DMS 273 (cell line): ENCODE measurements around the gene AFAP1L1.

Experiments
- DNase-seq: peaks from one replicate; lab custom pipeline; 2025; ENCODE audit not compliant: unreplicated experiment; lab: John Stamatoyannopoulos, UW

AFAP1L1 gene

DNA sequence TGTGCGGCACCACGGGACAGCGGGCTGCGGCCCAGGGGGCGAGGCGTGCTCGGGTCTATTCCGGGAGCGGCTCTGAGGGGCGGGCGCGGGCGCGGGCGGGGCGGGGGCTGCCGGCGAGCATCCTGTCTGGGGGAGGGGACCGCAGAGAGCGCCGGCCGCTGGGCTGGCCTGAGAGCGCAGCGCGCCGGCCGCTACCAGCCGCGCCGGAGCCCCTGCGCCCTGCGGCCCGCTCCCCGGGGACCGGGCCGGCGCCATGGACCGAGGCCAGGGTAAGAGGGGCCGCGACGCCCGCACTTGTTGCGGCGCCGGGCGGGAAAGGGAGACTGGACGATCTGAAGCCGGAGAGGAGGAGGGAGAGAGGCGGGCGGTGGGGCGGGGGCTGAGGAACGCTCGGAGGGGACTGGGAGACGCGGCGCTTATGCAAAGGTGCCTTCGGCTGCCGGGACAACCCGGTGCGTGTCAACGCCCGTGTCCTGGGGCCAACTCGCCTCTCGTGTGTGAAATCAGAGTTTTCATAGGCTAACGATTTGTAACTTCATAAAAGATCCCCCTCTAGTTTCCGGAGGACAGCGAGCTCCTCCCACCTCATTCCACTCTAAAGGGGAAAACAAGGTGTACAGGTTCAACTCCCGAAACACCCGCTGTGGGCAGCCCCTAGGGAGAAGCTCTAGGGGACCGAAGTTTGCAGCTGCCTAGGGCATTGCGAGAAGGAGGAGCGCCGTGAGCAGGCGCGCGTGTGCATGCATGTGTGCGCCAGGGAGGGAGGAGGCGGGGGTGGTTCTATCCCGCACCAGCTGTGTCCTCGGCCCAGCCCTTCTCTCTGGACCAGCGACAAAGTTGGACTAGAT is at the start of gene AFAP1L1:
TSS of gene AFAP1L1 (plus strand) at position 144 of the 848 bp plus-strand sequence. CDS start at position 254, 110 bp downstream.
- peak; percentile 85 for DNase-seq

- no peak for DNase-seq
These were observed 48.4 kb upstream of the AFAP1L1 start for GRCh38 chr5:149223081-149223848.

DNA sequence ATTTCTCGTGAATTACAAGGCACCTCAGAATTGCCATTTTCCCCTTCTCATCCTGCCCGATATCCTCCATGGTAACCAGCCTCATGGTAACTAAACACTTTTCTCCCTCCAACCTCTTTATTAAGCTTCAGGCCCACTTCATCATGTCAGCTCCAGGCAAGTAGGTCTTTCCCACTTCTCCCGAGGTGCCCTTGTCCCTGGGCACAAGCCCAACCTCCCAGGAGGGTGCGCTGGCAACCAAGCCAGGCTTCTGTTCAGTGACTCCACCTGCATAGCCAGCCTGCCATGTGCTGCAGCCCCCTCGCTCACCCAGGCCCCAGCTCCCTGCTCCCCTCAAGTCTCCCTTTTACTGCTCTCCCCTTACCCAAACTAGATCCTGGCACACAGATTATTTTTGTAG is 47.4 kb upstream of the AFAP1L1 start:
- DNase-seq = no peak

DNA sequence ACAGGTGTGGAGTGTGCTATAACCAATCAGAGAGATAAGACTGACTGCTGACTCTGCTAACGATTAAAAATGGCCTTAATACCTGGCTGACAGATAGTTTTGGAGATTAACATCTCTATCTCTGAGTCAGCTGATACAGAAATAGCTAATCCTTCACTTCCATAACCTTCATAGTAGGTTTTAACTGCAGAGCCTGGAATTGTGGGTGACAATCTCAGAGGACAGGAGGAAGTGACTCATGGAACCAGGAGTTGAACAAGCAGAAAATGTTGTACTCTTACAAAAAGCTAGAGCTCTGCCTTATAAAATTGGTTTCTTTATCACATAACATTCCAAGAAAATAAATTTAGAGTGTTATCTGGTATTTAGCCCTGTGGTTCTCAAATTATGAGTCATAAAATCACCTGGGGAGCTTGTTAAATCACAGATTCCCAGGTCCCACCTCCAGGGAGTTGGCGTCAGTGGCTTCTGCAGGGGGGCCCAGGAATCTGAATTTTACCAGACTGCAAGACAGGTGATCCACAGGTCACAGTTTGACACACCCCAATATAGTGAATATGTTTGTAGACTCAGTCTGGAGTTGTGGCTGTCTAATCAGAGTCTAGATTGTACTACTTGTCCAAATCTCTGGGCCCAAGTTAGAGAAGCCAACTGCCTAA is 44.4 kb upstream of the AFAP1L1 start:
- no peak for DNase-seq

DNA sequence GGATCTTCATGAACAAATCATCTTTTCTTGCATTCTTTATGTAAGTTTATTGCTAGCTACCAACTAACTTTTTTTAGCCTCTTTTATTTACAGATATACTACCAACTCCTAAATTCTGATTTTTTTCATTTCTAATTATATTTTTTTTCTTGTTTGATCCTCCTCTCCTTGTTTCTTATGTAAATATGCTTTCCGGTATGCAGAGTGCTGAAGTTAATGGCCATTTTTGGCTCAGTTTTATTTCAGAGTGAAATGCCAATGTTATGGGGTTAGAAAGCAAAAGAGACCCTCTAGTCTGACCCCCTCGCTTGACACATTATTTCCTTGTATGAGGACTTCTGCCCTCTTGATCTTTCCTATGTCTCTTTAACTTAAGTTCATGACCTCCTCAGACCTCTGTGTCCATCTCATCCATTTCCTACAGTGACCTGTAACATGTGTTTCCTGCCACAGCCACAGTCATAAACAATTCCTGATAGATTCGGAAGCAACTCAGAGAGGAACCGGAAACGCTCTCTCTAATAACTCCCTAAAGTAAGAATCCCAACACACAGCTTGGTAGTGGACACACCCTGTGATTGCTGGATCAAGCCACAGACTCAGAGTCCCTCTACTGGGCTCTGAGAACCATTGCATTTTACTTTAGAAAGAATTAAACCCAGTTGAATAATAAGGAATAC is 42.9 kb upstream of the AFAP1L1 start:
- peak; percentile 84 for DNase-seq

- no peak for DNase-seq
These were observed 42.2 kb upstream of the AFAP1L1 start for GRCh38 chr5:149229298-149229937.

DNA sequence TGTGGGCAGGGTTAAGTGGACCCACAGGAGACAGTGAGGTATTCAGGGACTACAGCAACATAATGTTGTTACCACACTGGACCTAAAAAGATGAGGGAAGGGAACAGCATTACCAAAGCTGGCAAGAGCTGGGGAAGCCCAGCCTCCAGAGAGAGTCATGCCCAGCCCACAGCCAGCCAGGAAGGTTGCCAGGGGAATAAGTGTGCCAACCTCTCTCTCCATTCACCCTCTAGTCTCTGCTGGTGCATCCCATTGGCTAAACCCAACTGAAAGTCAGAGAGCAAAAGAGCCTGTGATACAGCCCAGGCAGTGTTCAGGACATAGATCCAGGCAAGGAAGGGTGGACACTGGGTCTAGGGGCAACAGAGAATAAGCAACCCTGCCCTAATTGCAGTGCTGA is 35.8 kb upstream of the AFAP1L1 start:
- DNase-seq = no peak

DNA sequence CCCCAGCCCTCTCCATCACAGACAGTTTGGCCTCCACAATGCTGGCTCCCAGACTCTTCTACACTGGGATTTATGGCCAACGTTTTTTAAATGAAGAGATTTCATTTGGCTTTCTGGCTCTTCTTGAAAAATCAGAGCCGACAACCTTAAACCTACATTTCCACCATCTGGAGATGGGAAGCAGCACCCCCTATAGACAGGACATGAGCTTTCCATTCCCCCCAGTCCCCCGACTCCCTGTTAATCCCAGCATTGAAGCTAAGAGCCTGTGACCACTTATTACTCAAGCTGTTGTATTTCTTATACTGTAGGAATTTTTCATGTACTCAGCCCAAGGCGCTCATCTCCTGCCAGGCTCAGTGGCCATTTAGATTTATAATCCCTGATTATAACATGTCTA is 34.0 kb upstream of the AFAP1L1 start:
- DNase-seq = peak; percentile 24

DNA sequence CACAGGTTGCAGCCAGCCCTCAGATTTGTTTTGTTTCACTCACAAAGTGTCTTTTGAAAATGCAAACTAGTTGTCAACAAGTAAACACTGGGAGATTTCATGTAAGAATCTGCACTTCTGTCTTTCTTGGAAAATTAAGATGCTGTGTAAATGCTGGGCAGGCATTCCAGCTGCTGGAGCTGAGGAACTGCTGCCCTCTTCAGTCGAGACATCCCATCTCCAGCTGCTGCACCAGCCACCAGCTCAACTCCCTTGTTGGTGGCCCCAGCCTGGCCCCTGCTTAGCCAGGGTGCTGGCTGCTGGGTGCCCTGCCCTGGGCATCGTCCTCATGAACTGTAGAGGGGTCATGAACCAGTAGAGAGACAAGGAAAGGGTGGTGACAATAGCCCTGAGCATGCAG is 33.1 kb upstream of the AFAP1L1 start:
- DNase-seq = peak; percentile 13

DNA sequence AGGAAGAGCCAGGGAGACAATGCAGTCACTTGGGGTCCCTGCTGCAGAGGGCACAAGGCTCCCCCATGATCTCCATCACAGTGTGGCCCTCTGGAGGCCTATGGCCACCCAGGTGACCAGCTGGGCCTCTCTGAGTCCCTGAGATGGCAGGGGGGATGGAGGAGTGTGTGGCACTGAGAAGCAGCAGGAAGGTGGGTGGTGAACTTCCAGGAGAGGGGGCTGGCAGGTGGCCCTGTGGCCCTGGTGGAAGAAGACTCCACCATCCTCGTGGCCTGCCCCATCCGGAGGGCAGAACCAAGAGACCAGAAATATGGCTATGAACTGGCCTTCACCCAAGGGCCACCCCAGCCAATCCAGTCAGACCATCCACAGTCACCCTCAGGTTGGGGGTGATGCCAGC is 31.7 kb upstream of the AFAP1L1 start:
- no peak for DNase-seq

DNA sequence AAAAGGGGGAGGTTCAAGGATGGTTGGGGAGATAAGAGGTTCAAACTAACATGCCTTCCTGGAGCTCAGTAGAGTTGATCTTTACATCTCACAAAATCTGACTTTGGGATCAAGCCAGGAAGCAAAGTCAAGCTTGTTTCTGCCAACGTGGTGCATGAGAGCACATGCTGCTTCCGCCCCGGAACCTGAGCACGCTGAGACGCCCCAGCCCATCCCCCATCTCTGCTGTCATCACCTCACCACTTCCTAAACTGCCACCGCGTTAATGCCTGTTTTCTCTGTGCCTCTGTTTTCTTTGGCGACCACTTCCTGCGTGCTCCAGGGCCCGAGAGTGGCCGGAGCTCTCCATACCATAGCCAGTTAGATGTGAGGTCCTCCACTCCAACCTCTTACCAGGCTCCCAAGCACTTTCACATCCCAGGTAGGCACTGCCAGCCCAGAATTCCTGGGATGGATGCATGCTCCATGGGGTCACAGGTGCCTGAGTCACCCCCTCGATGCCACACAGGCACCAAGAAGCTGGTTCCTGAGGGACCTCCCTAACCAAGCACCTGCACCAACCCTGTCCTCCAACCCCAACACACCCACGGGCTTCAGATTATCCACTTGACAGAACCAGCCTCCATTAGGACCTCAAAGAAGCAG is 31.2 kb upstream of the AFAP1L1 start:
- DNase-seq = no peak

- no peak for DNase-seq
These were observed 29.3 kb upstream of the AFAP1L1 start for GRCh38 chr5:149242339-149242738.

GRCh38 chr5:149246906-149247305 is 24.8 kb upstream of the AFAP1L1 start:
- DNase-seq = no peak

- no peak for DNase-seq
These were observed 23.9 kb upstream of the AFAP1L1 start for GRCh38 chr5:149247726-149248125.

DNA sequence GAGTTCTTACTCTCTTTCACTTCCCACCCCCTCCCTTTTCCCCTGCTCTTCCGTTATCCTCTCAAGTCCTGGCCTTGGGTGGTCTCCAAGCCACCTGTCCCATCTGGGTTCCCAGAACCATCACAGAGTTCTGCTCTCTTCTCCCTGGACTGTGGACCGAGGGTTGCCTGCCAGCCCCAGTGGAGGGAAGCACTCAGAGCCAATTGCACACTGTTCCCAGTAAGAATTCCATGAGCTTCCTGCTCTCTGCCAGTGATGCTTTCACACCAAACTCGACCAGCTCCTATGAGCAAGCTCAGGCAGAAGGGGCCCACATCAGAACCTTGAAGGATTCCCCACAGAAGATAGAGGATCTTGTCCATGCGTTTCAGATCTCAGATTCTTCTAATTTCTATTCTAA is 20.1 kb upstream of the AFAP1L1 start:
- DNase-seq = no peak

GRCh38 chr5:149254506-149254905 is 17.2 kb upstream of the AFAP1L1 start:
- no peak for DNase-seq

- DNase-seq = no peak
These were observed 15.2 kb upstream of the AFAP1L1 start for GRCh38 chr5:149256451-149256850.

- no peak for DNase-seq
These were observed 14.5 kb upstream of the AFAP1L1 start for GRCh38 chr5:149257131-149257530.

DNA sequence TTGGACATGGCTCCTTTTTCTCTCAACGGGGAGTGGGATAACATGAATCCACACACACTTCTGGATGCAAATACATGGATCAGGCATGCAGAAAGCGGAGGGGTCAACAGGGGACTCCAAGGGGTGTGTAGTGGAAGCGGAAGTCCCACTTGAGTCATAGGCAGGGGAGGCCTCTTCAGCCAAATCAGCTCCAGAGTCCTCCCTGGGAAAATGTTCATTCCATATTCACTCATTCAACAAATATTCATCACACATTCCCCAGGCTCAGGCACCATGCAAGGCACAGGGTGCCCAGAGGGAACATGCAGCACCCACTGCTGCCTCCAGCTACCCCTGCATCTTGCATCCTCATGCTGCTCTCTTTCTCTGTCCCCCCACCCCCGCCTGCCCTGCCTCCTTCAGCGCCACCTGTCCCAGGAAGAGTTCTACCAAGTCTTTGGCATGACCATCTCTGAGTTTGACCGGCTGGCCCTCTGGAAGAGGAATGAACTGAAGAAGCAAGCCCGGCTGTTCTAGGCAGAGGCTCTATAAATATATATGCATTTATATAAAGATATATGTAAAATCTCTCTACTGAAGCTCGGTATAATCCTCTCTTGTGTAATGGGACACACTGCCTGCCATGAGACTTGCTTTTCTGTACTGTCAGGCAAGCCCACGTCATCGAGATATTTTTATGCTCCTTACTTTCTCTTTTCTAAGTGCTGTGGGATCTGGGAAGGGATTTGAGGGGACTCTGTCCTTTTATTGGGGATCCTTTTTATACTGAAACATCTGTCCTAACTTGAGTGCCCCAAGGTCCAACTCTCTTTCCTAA is 13.6 kb upstream of the AFAP1L1 start:
- DNase-seq = no peak
